Stimulated activated CD4-positive, alpha-beta T cell treated with anti-CD3 and anti-CD28 coated beads, Interleukin-15, amount 100 ng/mL, for 24 hours (primary cell): ENCODE measurements around the gene TYW1B.
"Not testable (repeated sequence)": the region's sequence is repeated elsewhere in the genome, so short reads cannot be mapped to it uniquely, and the experiment has no call there.

Experiments used
- DNase-seq: peaks from one replicate; pipeline ENCODE4 v3.0.0-alpha.2; 2020

Gene TYW1B

DNA sequence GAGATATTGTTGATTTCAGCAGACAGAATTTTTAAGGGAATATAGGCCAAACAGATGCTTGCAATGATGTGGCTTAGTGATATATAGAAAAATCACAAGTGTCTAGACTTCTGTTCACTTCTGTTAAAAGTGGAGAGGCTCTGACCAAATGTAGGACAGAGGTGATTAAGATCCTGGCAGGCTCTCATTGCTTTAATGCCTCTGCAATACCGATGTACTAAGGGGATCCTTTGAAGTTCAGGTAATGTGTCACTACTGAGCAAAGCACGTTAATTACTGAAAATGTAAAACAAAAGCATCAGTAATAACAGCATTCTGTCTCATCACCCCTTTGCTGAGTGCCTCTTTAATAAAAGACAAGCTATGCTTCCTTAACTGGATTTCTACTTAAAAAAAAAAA, 131.4 kb downstream of the TYW1B start:
- not testable (repeated sequence) for DNase-seq

DNA sequence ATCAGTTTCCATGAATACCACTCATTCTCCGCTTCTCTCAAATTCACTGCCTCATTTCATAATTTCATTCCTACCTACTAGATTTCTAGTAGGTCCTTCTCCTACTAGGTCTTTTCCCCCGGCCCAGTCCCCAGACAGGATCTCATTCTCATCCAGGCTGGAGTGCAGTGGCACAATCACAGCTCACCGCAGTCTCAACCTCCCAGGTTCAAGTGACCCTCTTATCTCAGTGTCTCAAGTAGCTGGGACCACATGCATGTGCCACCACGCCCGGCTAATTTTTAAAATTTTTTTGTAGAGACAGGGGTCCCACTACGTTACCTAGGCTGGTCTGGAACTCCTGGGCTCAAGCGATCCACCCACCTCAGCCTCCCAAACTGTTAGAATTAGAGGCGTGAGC, 132.5 kb downstream of the TYW1B start:
- DNase-seq, result not testable (repeated sequence)

- DNase-seq, result not testable (repeated sequence)
Observed at GRCh38 chr7:72691442-72691841, 136.6 kb downstream of the TYW1B start.

GRCh38 chr7:72690177-72690576, 137.8 kb downstream of the TYW1B start:
- not testable (repeated sequence) for DNase-seq

- DNase-seq, result not testable (repeated sequence)
Observed at GRCh38 chr7:72689344-72689743, 138.7 kb downstream of the TYW1B start.

- DNase-seq, result not testable (repeated sequence)
Observed at GRCh38 chr7:72681211-72681610, 146.8 kb downstream of the TYW1B start.

DNA sequence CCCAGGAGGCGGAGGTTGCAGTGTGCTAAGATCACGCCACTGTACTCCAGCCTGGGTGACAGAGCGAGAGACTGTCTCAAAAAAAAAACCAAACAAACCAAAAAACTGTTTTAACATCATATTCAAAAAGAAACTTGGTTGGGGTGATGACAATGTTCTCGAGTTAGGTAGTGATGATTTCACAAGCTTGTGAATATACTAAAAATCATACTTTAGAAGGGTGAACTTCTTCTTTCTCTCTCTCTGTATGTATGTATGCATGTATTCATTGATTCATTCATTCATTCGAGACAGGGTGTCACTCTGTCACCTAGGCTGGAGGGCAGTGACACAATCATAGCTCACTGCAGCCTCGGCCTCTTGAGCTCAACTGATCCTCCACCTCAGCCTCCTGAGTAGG, 151.1 kb downstream of the TYW1B start:
- not testable (repeated sequence) for DNase-seq

GRCh38 chr7:72676086-72676690, 151.8 kb downstream of the TYW1B start:
- DNase-seq, result not testable (repeated sequence)

- not testable (repeated sequence) for DNase-seq
Observed at GRCh38 chr7:72675686-72676085, 152.3 kb downstream of the TYW1B start.

GRCh38 chr7:72674394-72674793, 153.6 kb downstream of the TYW1B start:
- no peak for DNase-seq

DNA sequence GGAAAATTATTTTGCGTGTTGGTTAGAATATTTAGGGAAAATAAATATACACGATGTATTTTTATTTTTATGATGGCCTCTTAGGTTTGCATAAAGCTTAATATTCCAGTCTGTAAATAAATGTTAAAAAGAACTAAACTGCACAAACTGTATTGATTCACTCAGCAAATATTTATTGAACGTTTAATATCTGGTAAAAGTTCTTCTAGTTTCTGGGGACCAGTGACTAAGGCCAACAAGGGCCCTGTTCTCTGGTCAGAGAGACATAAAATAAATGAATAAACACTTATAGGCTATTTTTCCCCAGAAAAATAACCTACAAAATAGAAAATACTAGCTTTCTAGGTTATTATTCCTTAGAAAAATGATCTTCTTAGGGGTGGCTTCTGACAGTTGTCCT, 157.2 kb downstream of the TYW1B start:
- not testable (repeated sequence) for DNase-seq

GRCh38 chr7:72668435-72668834, 159.6 kb downstream of the TYW1B start:
- DNase-seq, result not testable (repeated sequence)

DNA sequence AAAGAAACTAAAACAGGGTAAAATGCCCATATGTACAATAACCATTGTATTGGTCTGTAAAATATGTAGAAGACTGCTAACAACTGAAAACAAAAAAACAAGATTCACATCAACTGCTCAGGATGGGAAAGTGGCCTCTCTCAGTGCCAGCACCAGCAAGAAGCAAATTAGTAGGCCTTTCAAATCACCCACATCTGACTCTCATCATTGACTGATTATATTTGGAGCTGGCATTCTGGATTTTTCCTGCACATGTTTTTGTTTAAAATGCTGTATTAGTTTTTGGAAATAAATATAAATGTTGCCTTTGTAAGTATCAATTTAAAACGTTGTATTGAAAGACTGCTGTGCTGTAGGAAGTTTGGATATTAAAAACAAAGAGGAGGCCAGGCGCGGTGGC, 161.0 kb downstream of the TYW1B start:
- DNase-seq, result not testable (repeated sequence)

GRCh38 chr7:72648574-72648973, 179.4 kb downstream of the TYW1B start:
- not testable (repeated sequence) for DNase-seq

DNA sequence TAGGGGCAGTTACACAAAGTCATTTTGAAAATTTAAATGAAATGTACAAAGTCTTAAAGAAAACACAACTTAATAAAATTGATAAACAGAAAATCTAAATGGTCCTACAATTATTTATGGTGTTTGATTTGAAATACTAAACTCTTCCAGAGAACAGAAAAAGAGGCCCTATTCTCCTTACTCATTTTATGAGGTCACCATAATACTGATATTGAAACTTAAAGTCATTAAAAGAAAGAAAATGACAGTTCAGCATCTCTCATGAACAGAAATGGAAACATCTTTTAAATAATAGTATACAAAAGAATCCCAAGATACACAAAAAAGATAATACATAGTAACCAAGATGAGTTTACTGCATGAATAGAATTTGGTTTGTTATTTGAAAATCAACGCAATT, 184.3 kb downstream of the TYW1B start:
- DNase-seq, result not testable (repeated sequence)

DNA sequence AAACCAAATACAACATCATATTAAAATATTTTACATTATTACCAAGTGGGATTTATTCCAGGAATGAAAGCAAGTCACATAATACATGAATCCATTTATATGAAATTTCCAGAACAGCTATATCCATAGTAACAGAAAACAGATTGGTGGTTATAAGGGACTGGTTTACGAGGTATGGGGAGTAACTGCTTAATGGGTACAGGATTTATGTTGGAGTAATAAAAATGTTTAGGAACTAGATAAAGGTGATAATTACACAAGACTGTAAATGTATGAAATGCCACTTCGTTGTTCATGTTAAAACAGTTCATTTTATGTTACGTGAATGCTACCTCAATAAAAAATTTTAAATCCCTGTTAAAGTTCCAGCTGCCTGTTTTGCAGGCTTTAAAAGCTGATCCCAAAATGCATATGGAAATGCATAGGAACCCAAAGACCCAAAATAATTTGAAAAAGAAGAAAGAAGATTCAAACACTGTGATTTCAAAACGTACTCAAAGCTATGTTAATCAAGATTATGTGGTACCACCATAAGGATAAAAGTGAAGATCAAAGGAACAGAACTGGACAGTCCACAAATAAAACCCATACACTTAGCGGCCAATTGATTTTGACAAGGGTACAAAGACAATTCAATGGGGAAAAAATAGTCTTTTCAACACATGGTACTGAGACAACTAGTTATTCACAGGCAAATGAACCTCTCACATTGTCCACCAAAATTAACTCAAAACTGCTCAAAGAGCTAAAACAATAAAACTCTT, 186.3 kb downstream of the TYW1B start:
- DNase-seq, result not testable (repeated sequence)

- DNase-seq, result not testable (repeated sequence)
Observed at GRCh38 chr7:72640740-72641139, 187.3 kb downstream of the TYW1B start.

DNA sequence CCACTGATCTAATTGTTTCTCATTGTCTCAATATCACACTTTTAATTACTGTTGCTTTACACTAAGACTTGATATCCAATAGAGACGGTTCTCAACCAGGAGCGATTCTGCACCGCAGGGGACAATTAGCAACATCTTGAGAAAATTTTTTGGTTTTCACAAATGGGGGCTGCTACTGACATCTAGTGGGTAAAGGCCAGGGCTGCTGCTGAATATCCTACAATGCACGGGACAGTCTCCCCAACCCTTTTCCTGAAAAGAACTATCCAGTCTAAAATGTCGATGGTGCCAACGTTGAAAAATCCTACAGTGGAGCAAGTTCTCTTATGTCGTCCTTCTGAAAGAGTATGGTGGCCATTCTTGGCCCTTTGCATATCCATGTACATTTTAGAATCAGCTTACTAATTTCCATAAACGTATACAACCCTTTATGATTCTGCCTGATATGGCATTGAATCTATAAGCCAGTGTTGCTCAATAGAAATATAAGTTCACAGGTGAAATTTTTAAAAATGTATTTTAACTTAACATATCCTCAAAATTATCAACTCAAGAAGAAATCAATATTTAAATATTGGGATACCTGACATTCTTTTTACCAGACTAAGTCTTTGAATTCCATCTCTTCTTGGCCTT, 192.6 kb downstream of the TYW1B start:
- not testable (repeated sequence) for DNase-seq

DNA sequence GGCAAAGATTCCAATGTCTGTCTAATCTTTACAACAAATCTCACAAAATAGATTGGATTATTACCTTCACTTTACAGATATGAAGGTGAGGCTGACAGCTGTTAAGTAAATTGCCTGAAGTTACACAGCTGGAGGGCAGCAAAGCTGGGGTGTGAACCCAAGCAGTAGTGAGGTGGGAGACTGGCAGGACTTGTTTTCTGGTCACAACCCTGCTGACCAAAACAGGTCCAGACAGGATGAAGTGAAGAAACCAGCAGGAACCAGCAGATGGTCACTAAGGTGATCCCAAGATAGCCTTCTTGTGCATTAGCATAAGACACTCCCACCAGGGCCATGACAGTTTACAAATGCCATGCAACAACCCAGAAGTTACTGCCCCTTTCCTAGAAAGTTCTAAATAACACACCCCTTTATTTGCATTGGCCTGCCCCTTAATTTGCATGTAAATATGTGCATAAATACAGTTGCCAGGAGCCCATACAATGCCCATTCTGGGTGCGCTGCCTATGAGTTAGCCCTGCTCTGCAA, 195.2 kb downstream of the TYW1B start:
- DNase-seq, result not testable (repeated sequence)

DNA sequence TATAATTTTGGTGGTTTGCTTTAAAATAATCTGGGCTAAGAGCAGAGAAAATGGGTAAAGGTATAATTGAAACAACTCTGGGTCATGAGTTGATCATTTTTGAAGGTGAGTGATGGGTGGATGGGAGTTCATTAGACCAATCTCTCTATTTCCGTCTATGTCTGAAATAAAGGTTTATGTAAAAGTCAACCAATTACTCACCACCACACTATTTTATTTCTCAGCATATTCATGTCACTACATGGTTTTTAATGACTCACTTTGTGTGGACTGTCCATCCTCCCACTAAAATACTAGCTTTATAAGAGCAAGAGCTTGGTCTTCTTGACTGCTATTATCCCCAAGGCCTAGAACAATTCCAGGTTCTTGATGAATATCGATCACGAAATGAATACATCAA, 199.6 kb downstream of the TYW1B start:
- not testable (repeated sequence) for DNase-seq

DNA sequence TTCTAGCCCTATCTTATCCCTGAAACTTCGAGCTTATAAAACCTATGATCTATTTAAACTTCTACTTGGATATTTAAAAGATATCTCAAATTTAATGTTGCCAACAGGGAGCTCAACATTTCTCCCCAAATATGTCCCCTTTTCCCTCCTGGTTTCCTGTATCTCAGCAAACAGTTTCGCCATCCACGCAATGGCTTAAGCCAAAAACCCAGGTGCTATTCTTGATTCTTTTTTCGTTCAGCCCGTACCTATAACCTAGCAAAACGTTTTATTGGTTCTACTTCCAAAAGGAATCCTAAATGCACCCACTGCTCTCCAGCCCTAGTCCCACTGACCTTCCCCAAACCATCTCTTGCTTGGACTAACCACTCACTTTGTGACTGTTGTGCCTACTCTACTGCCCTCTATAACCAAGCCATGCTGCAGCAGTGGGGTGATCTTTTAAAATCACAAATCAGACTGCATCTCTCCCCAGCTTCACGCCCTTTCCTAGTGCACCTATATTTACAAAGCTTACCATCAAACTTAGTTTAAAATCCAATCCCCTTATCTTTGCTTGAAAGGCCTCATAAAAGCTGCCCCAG, 201.5 kb downstream of the TYW1B start:
- DNase-seq, result not testable (repeated sequence)

- DNase-seq, result not testable (repeated sequence)
Observed at GRCh38 chr7:72625721-72626423, 202.1 kb downstream of the TYW1B start.

DNA sequence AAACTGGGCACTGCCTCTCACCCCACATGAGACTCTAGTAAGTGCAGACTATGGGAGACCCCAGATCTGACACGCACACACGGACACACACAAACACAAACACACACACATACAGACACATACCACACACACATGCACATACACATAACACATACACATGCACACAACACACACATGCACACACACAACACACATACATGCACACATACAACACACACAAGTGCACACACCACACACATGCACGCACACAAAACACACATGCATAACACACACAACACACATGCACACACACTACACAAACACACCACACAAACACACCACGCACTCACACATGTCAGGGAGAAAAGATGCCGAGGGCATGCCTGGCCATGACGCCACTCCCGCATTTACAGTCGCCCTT, 205.5 kb downstream of the TYW1B start:
- no peak for DNase-seq
